Lower leg skin (tissue), 4 donors: ENCODE results near the gene NUPR1. TPM values are rescaled to one million over a fixed set of nuclear protein-coding genes. Genes with fewer than 3 reads are reported as not detected.

ENCODE experiments used
- DNase-seq, 2 donors: peaks; one replicate each; pipeline ENCODE4 v3.0.0-alpha.2; 2019; ENCODE audit warnings: low spot score in 2 of 2
- H3K4me3 ChIP-seq: fragments of 200-600 bp; sonication (generic); 2 replicates; pipeline ENCODE4 v1.5.1; 2017; ENCODE audit warnings: mild to moderate bottlenecking, low read depth; ENCODE audit not compliant: poor library complexity, severe bottlenecking
- POLR2A ChIP-seq, 2 donors: fragments of 450-650 bp; IDR thresholded peaks; one replicate each; pipeline ENCODE4 v1.6.1; 2016 to 2017; ENCODE audit warnings: antibody characterized with exemption in 2 of 2, mild to moderate bottlenecking in 1 of 2, moderate library complexity in 1 of 2
- WGBS, 2 donors: methylation state at CpG; one replicate each; pipeline ENCODE4 v1.1.5; 2018; 5-methylcytosine and 5-hydroxymethylcytosine counted together
- intact Hi-C: fragments of 100-400 bp; cut with DNase I; formaldehyde crosslinking; loops from one replicate; pipeline ENCODE4 v1.15.0; 2023; ENCODE audit warnings: low total_unique reads
- total RNA-seq, 4 donors: library from RNA; depleted of rRNA; stranded (reverse); fragments of >200 nt; gene quantifications; one replicate each; pipeline ENCODE4 v1.1.0, GENCODE V29; 2016
- TF ChIP-seq, protein P1 (sequence below), 3 donors: fragments of 450-650 bp; IDR thresholded peaks; one replicate each; pipeline ENCODE4 v1.5.1; 2016; ENCODE audit warnings: antibody characterized with exemption in 3 of 3, mild to moderate bottlenecking in 3 of 3, moderate library complexity in 2 of 3

The NUPR1 gene
- total RNA-seq, 4 donors from 2014 or later = 52.4 to 275 (median 140) TPM

DNA sequence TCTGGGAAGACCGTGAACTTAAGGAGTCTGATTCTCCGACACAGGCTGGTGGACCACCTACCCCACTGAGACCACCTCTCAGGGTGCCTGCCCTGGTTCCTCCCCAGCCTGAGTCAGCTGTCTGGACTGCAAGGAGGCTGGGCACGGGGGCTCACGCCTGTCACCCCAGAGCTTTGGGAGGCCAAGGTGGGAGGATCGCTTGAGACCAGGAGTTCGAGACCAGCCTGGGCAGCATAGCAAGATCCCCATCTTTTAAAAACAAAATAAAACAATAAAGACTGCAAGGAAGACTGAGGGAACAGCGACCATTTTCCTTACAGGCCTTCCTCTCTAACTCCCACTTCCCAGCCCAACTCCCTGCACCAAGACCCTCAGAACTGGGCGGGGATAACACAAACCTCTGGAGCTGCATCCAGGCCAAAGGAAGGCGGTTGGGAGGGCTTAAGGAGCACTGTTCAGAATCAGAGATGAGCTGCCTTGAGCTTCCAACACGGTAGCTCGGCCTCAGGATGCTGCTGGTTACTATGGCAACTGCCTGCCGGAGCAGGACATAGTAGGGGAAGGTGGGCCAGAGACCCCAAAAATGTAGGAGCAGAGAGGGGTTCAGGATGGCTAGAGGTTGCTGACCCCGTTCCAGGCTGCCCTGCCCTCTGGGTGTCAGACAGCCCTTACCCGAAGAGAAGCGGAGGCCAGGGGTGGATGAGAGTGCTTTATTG is 40.0 kb downstream of the NUPR1 start:
- intact Hi-C loops = no loop called here
- no peak for DNase-seq
- TF ChIP-seq, protein P1, sequence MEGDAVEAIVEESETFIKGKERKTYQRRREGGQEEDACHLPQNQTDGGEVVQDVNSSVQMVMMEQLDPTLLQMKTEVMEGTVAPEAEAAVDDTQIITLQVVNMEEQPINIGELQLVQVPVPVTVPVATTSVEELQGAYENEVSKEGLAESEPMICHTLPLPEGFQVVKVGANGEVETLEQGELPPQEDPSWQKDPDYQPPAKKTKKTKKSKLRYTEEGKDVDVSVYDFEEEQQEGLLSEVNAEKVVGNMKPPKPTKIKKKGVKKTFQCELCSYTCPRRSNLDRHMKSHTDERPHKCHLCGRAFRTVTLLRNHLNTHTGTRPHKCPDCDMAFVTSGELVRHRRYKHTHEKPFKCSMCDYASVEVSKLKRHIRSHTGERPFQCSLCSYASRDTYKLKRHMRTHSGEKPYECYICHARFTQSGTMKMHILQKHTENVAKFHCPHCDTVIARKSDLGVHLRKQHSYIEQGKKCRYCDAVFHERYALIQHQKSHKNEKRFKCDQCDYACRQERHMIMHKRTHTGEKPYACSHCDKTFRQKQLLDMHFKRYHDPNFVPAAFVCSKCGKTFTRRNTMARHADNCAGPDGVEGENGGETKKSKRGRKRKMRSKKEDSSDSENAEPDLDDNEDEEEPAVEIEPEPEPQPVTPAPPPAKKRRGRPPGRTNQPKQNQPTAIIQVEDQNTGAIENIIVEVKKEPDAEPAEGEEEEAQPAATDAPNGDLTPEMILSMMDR (IDR thresholded peaks at IDR 0.05) = no peak
- TF ChIP-seq POLR2A (IDR thresholded peaks at IDR 0.05) = no peak
- WGBS, 2 donors = 87 to 89% methylated on average over 14 to 15 of the region's 15 CpGs
- H3K4me3 ChIP-seq = no peak overlapping the region

DNA sequence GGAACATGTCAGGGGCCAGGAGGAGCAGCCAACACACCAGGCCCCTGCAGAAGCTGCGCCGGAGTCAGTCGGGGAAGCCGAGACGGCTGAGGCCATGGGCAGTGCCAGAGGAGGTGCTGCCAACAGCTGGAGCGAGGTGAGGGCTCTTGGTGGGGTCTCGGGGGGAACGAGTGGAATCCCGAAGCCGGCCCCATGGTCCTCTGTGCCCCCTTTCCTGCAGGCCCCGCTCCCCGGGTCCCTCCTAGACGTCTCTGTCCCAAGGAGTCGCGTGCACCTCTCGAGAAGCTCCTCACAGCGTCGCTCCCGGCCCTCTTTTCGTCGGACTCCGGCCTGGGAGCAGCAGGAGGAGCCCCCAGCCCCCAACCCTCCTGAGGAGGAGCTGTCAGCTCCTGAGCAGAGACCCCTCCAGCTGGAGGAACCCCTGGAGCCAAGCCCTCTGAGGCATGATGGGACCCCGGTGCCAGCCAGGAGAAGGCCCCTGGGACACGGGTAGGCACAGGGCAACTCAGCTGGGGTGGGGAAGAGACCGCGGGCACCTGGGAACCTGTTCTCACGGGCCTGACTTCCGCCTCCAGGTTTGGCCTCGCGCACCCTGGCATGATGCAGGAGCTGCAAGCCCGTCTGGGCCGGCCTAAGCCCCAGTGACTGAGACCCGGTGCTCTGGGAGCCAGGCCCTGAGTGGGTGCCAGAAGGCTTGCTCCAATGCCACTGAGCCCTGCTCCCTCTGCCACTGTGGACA is 40.7 kb downstream of the NUPR1 start:
- intact Hi-C loops = no loop called here
- 84 to 85% methylated on average over 21 to 24 of the region's 33 CpGs for WGBS, 2 donors

GRCh38 chr16:28497386-28497785 is 41.4 kb downstream of the NUPR1 start:
- WGBS, 2 donors = 88 to 92% methylated on average over 9 of the region's 9 CpGs
- TF ChIP-seq, protein P1 (IDR thresholded peaks at IDR 0.05) = no peak
- no peak for TF ChIP-seq POLR2A (IDR thresholded peaks at IDR 0.05)
- intact Hi-C loops = no loop called here

More for the DNA sequence above, 40.7 kb downstream of the NUPR1 start:
- H3K4me3 ChIP-seq = no peak overlapping the region
- TF ChIP-seq POLR2A (IDR thresholded peaks at IDR 0.05) = no peak
- no peak for DNase-seq

GRCh38 chr16:28496844-28497243 is 41.9 kb downstream of the NUPR1 start:
- H3K4me3 ChIP-seq = no peak overlapping the region
- intact Hi-C loops = no loop called here
- 80 to 84% methylated on average over 19 of the region's 19 CpGs for WGBS, 2 donors
- TF ChIP-seq, protein P1 (IDR thresholded peaks at IDR 0.05) = no peak
- TF ChIP-seq POLR2A (IDR thresholded peaks at IDR 0.05) = no peak
- no peak for DNase-seq

More at GRCh38 chr16:28497386-28497785, 41.4 kb downstream of the NUPR1 start:
- no peak for DNase-seq
- H3K4me3 ChIP-seq = no peak overlapping the region

DNA sequence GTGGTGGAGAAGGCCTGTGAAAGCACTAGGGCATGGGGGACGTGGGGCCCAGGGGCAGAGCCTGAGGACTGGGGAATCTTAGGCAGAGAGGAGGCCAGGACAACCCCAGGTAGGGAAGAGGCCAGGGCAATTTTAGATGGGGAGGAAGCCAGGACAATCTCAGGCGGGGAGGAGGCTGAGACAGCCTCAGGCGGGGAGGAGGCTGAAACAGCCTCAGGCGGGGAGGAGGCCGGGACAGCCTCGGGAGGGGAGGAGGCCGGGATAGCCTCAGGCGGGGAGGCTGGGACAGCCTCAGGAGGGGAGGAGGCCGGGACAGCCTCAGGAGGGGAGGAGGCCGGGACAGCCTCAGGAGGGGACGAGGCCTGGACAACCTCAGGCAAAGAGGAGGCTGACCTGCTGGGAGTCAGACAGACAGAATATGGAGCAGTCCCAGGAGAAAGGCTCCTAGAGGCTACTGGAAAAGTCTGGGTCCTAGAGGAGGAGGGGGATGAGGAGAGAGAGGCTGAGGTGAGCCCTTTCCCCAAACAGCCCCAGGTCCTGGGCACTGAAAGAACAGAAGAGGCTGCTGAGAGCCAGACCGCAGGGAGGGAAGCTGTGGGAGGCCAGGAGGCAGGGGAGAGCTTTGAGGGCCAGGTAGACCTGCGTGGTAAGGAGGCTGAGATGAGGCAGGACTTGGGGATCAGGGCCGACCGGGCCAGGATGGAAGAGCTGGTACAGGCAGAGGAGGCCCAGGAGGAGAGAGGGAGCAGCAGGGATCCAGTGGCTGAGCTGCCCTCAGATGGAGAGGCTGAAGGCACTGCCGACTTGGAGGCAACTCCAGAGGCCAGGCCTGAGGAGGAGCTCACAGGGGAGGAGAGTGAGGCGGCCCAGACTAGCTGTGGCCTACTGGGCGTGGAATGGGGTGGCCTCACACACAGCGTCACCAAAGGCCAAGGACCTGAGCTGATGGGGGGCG is 42.7 kb downstream of the NUPR1 start:
- no peak for TF ChIP-seq POLR2A (IDR thresholded peaks at IDR 0.05)
- TF ChIP-seq, protein P1 (IDR thresholded peaks at IDR 0.05) = no peak
- 84 to 86% methylated on average over 20 of the region's 20 CpGs for WGBS, 2 donors
- H3K4me3 ChIP-seq = no peak overlapping the region
- DNase-seq = no peak
- intact Hi-C loops = no loop called here
